HEK293T (cell line): ENCODE results near the gene GTF2IRD1.

Experiments
- CTCF ChIA-PET: fragments of 350-600 bp; formaldehyde crosslinking; extraction: SDS; loops from one replicate; lab custom pipeline; 2021; ENCODE audit warnings: antibody characterized with exemption, inconsistent platforms; lab: Yijun Ruan, JAX
- POLR2A ChIA-PET: fragments of 350-600 bp; formaldehyde crosslinking; extraction: SDS; loops from one replicate; lab custom pipeline; 2020; ENCODE audit warnings: antibody characterized with exemption, inconsistent platforms; lab: Yijun Ruan, JAX
- DNase-seq: peaks from one replicate; pipeline ENCODE4 v3.0.0; 2012; ENCODE audit warnings: mixed read lengths; ENCODE audit errors: extremely low spot score
- ARNT ChIP-seq: fragments of 450-650 bp; IDR thresholded peaks from 2 replicates; pipeline ENCODE4 v1.6.1; 2017; ENCODE audit warnings: mild to moderate bottlenecking
- BHLHE40 ChIP-seq: fragments of 450-650 bp; IDR thresholded peaks from 2 replicates; pipeline ENCODE4 v1.6.1; 2016; ENCODE audit warnings: mild to moderate bottlenecking, moderate library complexity, borderline replicate concordance
- CTBP1 ChIP-seq: fragments of 450-650 bp; IDR thresholded peaks from 2 replicates; pipeline ENCODE4 v1.6.1; 2016; ENCODE audit warnings: borderline replicate concordance
- ELF4 ChIP-seq: fragments of 450-650 bp; IDR thresholded peaks from 2 replicates; pipeline ENCODE4 v1.6.1; 2017; ENCODE audit warnings: antibody characterized with exemption
- FOXA1 ChIP-seq: fragments of 450-650 bp; IDR thresholded peaks from 2 replicates; pipeline ENCODE4 v1.6.1; 2016; ENCODE audit warnings: mild to moderate bottlenecking
- FOXK2 ChIP-seq: fragments of 450-650 bp; IDR thresholded peaks from 2 replicates; pipeline ENCODE4 v1.6.1; 2016; ENCODE audit warnings: mild to moderate bottlenecking
- FOXM1 ChIP-seq: fragments of 450-650 bp; IDR thresholded peaks from 2 replicates; pipeline ENCODE4 v1.6.1; 2017; ENCODE audit warnings: mild to moderate bottlenecking, borderline replicate concordance
- HDGF ChIP-seq: fragments of 450-650 bp; IDR thresholded peaks from 2 replicates; pipeline ENCODE4 v1.6.1; 2017; ENCODE audit warnings: antibody characterized with exemption, borderline replicate concordance
- L3MBTL2 ChIP-seq: fragments of 450-650 bp; conservative IDR thresholded peaks from 2 replicates; pipeline ENCODE4 v1.6.1; 2016; ENCODE audit warnings: mild to moderate bottlenecking
- LEF1 ChIP-seq: fragments of 450-650 bp; IDR thresholded peaks from 2 replicates; pipeline ENCODE4 v1.6.1; 2017; ENCODE audit warnings: mild to moderate bottlenecking, borderline replicate concordance
- NFRKB ChIP-seq: fragments of 450-650 bp; IDR thresholded peaks from 2 replicates; pipeline ENCODE4 v1.6.1; 2016; ENCODE audit warnings: mild to moderate bottlenecking, moderate library complexity
- PKNOX1 ChIP-seq: fragments of 450-650 bp; IDR thresholded peaks from 2 replicates; pipeline ENCODE4 v1.6.1; 2016
- SP1 ChIP-seq: fragments of 450-650 bp; IDR thresholded peaks from 2 replicates; pipeline ENCODE4 v1.6.1; 2017
- SUZ12 ChIP-seq: fragments of 450-650 bp; IDR thresholded peaks from 2 replicates; pipeline ENCODE4 v1.6.1; 2016; ENCODE audit warnings: mild to moderate bottlenecking
- TARDBP ChIP-seq: fragments of 450-650 bp; IDR thresholded peaks from 2 replicates; pipeline ENCODE4 v1.6.1; 2016
- ZNF384 ChIP-seq: fragments of 450-650 bp; IDR thresholded peaks from 2 replicates; pipeline ENCODE4 v1.6.1; 2016

Gene GTF2IRD1

GRCh38 chr7:74619235-74619860, 165.6 kb downstream of the GTF2IRD1 start:
- no peak for DNase-seq
- TF ChIP-seq FOXM1 (no peak), CTBP1 (no peak), BHLHE40 (no peak), L3MBTL2 (no peak), SP1 (no peak), FOXA1 (no peak), LEF1 (no peak)
- POLR2A ChIA-PET = no interaction called here
- CTCF ChIA-PET = no interaction called here

- TF ChIP-seq CTBP1 (no peak), ARNT (no peak), FOXK2 (no peak)
- no peak for DNase-seq
- ChIA-PET POLR2A (no interaction called here), CTCF (no interaction called here)
Observed at GRCh38 chr7:74622228-74622749, 168.6 kb downstream of the GTF2IRD1 start.

- ChIA-PET POLR2A (no interaction called here), CTCF (no interaction called here)
- DNase-seq = no peak
- TF ChIP-seq ARNT (no peak), PKNOX1 (no peak), ELF4 (no peak), SP1 (no peak), NFRKB (no peak), ZNF384 (no peak), LEF1 (no peak), L3MBTL2 (no peak), FOXM1 (no peak), BHLHE40 (no peak), FOXA1 (no peak), CTBP1 (no peak), TARDBP (no peak)
Observed at GRCh38 chr7:74623135-74623534, 169.4 kb downstream of the GTF2IRD1 start.

- ChIA-PET POLR2A (interaction anchor here (0.7 kb wide), 1 partner anchor 32 kb away, joined by 3 read pairs; the partner anchor contains the start of gene GTF2I), CTCF (interaction anchor here (0.5 to 0.6 kb wide), 2 partner anchors 8 to 494 kb away, joined by 3 to 5 read pairs; no protein-coding TSS in a partner anchor)
- no peak for DNase-seq
- TF ChIP-seq BHLHE40 (no peak), ZNF384 (peak; percentile 61)
Observed at GRCh38 chr7:74625446-74625845, 171.7 kb downstream of the GTF2IRD1 start.

- peak; percentile 25 for DNase-seq
- TF ChIP-seq NFRKB = no peak
- TF ChIP-seq SUZ12 = no peak
- TF ChIP-seq L3MBTL2 = no peak
- TF ChIP-seq ZNF384 = no peak
- no peak for TF ChIP-seq TARDBP
- TF ChIP-seq FOXK2 = no peak
- no peak for TF ChIP-seq HDGF
- TF ChIP-seq SP1 = no peak
- no peak for TF ChIP-seq ELF4
- no peak for TF ChIP-seq BHLHE40
- TF ChIP-seq ARNT = no peak
- no peak for TF ChIP-seq CTBP1
- no peak for TF ChIP-seq LEF1
- no peak for TF ChIP-seq FOXM1
- no peak for TF ChIP-seq FOXA1
- TF ChIP-seq PKNOX1 = no peak
- ChIA-PET CTCF (no interaction called here), POLR2A (no interaction called here)
Observed at GRCh38 chr7:74627661-74628411, 174.1 kb downstream of the GTF2IRD1 start.

DNA sequence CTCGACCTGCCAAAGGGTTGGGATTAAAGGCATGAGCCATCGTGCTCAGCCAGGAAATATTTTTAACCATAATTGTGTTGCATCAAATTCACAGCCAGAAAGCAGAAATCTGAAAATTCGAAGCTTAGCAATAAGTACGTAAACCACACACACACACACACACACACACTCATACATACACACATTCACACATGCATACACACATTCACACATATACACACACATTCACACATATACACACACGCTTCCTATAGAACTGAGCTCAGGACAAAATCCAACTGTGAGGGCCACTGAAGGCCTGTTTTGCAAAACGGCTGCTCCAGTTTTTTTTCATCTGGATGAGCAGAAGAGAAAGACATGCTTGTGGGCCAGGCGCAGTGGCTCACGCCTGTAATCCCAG, 178.8 kb downstream of the GTF2IRD1 start:
- DNase-seq = no peak
- ChIA-PET POLR2A (no interaction called here), CTCF (no interaction called here)
- TF ChIP-seq SUZ12 (no peak), BHLHE40 (no peak), ZNF384 (no peak), L3MBTL2 (no peak), ARNT (no peak), NFRKB (no peak), CTBP1 (no peak), FOXK2 (no peak), PKNOX1 (no peak), ELF4 (no peak), SP1 (no peak), FOXM1 (no peak)
